NOMO-1 (cell line): ENCODE measurements around the gene ZDHHC19.
"Not testable (repeated sequence)": the region's sequence is repeated elsewhere in the genome, so short reads cannot be mapped to it uniquely, and the experiment has no call there.

ENCODE experiments used
- DNase-seq, 2 experiments: peaks; one replicate each; lab custom pipeline; 2025; ENCODE audit not compliant: unreplicated experiment in 2 of 2; lab: John Stamatoyannopoulos, UW

ZDHHC19 gene, protein sequence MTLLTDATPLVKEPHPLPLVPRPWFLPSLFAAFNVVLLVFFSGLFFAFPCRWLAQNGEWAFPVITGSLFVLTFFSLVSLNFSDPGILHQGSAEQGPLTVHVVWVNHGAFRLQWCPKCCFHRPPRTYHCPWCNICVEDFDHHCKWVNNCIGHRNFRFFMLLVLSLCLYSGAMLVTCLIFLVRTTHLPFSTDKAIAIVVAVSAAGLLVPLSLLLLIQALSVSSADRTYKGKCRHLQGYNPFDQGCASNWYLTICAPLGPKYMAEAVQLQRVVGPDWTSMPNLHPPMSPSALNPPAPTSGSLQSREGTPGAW

GRCh38 chr3:196210673-196211556 lies at the start of gene ZDHHC19:
TSS of gene ZDHHC19 (minus strand) at chr3:196211400. CDS start at chr3:196211315, 85 bp downstream.
- no peak for DNase-seq

DNA sequence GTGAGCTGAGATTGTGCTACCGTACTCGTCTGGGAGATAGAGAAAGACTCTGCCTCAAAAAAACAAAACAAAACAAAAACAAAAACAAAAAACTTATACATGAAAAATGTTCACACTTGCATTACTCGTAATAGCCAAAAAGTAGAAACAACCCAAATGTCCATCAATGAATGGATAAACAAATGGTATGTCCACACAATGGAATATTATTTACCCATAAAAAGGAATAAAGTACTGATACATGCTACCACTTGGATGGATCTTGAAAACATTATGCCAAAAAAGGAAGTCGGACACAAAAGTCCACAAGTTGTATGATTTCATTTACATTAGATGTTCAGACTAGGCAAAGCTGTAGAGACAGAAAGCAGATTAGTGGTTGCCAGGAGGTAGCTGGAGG lies 49.6 kb upstream of the ZDHHC19 start:
- DNase-seq, result no peak

DNA sequence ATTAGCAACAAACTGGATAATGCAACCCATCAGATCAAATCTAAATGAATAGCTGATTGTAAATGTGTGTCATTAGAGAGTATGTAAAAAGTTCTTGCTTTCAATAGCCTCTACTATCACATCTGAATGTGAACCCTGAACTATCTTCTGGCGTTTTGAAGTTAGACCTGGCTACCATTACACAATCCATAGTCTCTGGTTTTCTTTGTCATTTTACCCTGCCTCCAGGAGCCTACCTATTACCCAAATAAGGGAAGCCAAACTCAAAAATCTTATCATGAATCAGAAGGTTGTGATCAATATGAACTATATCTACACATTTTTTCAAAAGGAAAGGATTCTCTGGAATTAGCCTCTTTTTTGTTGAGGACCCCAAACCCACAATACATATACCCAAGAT lies 44.6 kb upstream of the ZDHHC19 start:
- DNase-seq, result no peak

DNA sequence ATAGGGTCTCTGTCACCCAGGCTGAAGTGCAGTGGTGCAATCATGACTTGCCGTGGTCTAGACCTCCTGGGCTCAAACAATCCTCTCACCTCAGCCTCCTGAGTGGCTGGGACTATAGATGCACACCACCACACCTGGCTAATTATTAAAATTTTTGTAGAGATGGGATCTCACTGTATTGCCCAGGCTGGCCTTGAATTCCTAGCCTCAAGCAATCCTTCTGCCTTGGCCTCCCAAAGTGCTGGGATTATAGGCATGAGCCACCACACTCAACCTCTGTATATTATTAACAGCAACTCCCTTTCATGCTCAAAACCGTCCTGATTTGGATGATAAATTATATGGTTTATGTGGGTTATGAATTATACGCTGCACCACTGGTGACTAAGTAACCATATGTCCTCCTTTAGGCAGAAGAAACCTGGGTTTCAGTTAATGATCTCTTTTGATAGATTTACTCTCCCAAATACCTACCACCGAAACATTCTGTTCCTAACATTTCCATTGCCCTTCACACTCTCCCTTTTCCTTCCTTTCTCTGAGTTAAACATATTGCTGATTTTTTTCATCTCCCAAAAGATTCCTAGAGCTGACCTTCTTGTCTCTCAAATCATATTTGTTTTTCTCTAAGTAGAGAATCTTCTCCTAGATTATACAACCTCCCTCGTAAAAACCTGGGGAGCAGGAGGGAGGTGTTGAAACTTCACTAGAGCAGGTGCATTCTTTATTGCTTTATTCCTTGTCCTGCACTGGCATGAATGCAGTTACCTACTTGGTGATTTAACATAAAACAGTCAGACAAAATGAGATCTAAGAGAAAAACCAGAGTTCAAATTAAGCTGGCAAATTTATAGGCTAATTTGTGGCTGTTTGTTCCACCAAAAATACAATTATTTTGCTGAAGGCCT lies 43.4 kb upstream of the ZDHHC19 start:
- no peak for DNase-seq

DNA sequence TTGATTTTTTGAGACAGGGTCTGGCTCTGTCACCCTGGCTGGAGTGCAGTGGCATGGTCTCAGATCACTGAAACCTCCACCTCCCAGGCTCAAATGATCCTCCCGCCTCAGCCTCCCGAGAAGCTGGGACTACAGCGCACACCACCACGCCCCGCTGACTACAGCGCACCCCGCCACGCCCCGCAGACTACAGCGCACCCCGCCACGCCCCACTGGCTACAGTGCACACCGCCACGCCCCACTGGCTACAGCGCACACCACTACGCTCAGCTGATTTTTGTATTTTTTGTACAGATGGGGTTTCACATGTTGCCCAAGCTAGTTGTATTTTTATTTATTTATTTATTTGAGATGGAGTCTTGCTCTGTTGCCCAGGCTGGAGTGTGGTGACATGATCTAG lies 40.7 kb upstream of the ZDHHC19 start:
- DNase-seq, result no peak

GRCh38 chr3:196246612-196247308 lies 35.6 kb upstream of the ZDHHC19 start:
- peak; percentile 97 to 99 for DNase-seq

DNA sequence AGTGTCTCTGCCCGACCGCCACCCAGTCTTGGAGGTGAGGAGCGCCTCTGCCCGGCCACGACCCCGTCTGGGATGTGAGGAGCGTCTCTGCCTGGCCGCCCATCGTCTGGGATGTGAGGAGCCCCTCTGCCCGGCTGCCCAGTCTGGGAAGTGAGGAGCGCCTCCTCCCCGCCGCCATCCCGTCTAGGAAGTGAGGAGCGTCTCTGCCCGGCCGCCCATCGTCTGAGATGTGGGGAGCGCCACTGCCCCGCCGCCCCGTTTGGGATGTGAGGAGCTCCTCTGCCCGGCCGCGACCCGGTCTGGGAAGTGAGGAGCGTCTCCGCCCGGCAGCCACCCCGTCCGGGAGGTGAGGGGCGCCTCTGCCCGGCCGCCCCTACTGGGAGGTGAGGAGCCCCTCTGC lies 33.0 kb upstream of the ZDHHC19 start:
- DNase-seq, result not testable (repeated sequence)

GRCh38 chr3:196241704-196242103 lies 30.5 kb upstream of the ZDHHC19 start:
- DNase-seq, result no peak

- DNase-seq, result no peak
Observed at GRCh38 chr3:196240424-196240823, 29.2 kb upstream of the ZDHHC19 start.

- DNase-seq, result no peak
Observed at GRCh38 chr3:196238612-196239560, 27.7 kb upstream of the ZDHHC19 start.

GRCh38 chr3:196237203-196237602 lies 26.0 kb upstream of the ZDHHC19 start:
- no peak for DNase-seq

- DNase-seq, result no peak
Observed at GRCh38 chr3:196236223-196236622, 25.0 kb upstream of the ZDHHC19 start.

GRCh38 chr3:196235452-196236122 lies 24.4 kb upstream of the ZDHHC19 start:
- peak; percentile 94 to 95 for DNase-seq

GRCh38 chr3:196232882-196233251 lies 21.7 kb upstream of the ZDHHC19 start:
- DNase-seq, result peak in 1 of 2 experiments; percentile 38

- peak in 1 of 2 experiments; percentile 53 for DNase-seq
Observed at GRCh38 chr3:196232154-196232881, 21.1 kb upstream of the ZDHHC19 start.

- no peak for DNase-seq
Observed at GRCh38 chr3:196227629-196228493, 16.7 kb upstream of the ZDHHC19 start.

DNA sequence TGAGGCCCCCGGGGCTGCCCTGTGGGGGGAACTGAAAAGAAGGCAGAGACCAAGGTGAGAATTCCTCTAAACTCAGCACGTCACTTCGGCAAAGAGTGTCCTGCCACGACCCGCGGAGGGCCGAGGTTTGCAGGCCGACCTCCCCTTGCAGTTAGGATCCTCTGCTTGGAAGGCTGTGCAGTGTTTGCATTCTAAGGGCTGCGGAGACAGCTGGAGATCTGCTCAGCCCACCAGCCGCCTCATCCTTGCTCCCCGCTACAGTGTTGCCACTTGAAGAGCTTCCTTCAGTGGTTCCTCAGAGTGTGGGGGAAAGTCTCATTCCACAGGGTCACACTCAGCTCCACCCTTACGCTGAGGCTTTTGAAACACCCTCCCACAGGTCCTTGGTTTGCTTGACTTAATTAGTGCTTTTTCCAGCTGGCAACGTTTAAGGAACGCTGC lies 15.9 kb upstream of the ZDHHC19 start:
- no peak for DNase-seq
